ENCODE results near the gene SLC7A4.

DNA sequence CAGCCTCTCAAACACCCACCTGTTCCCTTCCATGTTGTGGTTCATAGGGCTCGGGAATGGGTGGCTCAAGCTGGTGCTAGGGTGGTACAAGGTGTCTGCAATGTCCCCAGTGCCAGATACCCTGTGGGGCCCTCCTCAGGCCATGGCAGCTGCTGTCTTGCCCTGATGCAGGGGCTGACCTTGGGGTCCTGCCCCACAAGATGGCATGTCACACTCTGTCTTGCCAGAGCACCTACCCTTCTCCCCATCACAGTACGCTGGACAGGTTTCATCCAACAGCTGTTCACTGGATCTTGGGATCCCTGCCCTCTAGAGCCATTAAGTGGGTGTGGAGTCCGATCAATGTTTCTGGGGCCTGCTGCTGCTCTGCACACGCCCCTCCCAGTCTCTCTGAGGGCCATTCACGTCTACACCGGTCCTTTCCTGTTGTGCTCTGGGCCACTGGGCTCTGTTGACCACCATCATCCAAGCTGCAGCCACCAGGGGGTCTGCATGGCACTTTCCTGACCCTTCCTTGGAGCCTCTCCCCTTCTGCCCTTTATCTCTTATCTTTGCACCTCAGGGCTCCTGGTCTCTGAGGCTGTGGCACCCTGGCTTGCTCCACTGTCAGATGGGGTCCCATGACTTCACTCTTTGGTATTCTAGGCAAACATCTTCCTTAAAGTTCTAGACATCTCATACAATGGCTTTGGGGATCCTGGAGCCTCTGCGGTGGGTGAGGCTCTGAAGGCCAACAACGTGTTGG, 20.5 kb upstream of the SLC7A4 start:
- TF ChIP-seq, protein P1, sequence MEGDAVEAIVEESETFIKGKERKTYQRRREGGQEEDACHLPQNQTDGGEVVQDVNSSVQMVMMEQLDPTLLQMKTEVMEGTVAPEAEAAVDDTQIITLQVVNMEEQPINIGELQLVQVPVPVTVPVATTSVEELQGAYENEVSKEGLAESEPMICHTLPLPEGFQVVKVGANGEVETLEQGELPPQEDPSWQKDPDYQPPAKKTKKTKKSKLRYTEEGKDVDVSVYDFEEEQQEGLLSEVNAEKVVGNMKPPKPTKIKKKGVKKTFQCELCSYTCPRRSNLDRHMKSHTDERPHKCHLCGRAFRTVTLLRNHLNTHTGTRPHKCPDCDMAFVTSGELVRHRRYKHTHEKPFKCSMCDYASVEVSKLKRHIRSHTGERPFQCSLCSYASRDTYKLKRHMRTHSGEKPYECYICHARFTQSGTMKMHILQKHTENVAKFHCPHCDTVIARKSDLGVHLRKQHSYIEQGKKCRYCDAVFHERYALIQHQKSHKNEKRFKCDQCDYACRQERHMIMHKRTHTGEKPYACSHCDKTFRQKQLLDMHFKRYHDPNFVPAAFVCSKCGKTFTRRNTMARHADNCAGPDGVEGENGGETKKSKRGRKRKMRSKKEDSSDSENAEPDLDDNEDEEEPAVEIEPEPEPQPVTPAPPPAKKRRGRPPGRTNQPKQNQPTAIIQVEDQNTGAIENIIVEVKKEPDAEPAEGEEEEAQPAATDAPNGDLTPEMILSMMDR (conservative IDR thresholded peaks at IDR 0.05; ENCODE audit: low read length) = no peak
- TF ChIP-seq EZH2phosphoT487 (IDR thresholded peaks at IDR 0.05; ENCODE audit: borderline replicate concordance, low read depth, low read length) = no peak

All from OCI-LY7 (cell line).